ENCODE results near the gene PRTFDC1.

Gene PRTFDC1

GRCh38 chr10:24900888-24901685, 51.3 kb downstream of the PRTFDC1 start:
- no peak for DNase-seq

GRCh38 chr10:24899571-24899970, 52.8 kb downstream of the PRTFDC1 start:
- DNase-seq = no peak

- DNase-seq = no peak
These were observed 53.9 kb downstream of the PRTFDC1 start for GRCh38 chr10:24898501-24898900.

DNA sequence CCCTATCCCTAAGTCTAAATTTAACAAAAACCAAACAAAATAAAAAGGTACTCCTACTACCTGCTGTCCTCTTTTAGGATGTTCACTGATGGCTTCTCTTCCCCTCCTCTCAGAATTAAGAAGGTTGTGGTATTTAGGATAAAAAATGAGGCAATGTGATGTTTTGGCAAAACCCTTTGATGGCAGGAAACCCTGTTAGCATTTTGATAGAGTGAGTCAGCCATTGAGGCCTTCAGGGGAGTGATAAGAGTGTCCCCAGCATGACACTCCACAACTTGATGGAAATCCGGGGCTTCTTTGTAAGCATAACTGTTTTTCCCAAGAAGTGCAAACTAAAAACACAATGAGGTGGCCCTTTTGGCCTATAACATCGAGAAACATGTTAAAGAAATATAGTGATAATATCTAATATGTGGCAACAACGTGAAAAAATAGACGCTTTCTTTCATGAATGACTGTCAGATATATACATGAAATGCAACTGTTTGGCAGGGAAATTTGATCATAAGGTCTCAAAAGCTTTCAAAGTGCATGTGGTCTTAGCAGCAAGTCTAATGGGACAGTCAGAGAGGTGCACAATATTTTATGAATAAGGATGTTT, 55.0 kb downstream of the PRTFDC1 start:
- DNase-seq = no peak

DNA sequence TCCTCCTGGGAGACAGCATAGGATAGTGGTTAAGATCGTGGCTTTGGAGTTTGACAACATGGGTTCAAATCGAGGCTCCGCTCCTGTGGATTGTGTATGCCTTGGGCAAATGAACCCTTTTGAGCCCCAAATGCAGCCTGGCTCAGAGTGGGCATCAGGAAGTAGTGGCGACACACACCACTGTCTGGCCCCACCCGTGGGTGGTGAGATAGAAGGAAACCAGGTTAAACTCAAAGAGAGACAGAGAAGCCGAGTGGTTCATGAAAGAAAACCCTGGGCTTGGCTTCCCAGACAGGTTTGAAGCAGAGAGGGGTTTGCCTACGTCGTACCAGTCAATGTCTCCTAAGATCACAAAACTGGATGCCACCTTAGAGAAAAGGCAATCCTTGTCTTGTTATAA, 57.7 kb downstream of the PRTFDC1 start:
- DNase-seq = no peak

GRCh38 chr10:24894309-24894708, 58.1 kb downstream of the PRTFDC1 start:
- no peak for DNase-seq

- DNase-seq = no peak
These were observed 59.3 kb downstream of the PRTFDC1 start for GRCh38 chr10:24893127-24893526.

GRCh38 chr10:24891823-24892222, 60.6 kb downstream of the PRTFDC1 start:
- no peak for DNase-seq

- no peak for DNase-seq
These were observed 62.8 kb downstream of the PRTFDC1 start for GRCh38 chr10:24889639-24890038.

- no peak for DNase-seq
These were observed 64.6 kb downstream of the PRTFDC1 start for GRCh38 chr10:24887855-24888231.

GRCh38 chr10:24886290-24886680, 66.1 kb downstream of the PRTFDC1 start:
- DNase-seq = no peak

DNA sequence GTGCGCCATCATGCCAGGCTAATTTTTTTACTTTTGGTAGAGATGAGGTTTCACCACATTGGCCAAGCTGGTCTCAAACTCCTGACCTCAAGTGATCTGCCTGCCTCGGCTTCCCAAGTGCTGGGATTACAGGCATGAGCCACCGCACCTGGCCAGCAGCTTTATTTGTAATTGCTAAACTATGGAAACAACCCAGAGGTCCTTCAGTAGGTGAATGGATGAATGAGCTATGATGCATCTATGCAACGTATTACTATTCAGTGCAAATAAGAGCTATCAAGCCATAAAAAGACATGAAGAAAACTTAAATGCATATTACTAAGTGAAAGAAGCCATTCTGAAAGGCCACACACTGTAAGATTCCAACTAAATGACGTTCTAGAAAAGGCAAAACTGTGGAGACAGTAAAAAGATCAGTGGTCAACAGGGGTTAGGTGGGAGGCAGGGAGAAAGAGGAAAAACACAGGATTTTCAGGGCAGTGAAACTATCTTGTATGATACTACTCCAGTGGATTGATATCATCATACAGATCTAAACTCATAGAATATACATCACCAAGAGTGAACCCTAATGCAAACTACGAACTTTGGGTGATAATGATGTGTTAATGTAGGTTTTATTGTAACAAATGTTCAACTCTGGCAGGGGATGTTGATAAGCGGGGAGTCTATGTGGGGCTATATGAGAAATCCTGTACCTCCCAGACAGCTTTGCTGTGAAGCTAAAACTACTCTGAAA, 66.7 kb downstream of the PRTFDC1 start:
- DNase-seq = no peak

- no peak for DNase-seq
These were observed 67.6 kb downstream of the PRTFDC1 start for GRCh38 chr10:24884793-24885192.

- DNase-seq = no peak
These were observed 68.1 kb downstream of the PRTFDC1 start for GRCh38 chr10:24884316-24884715.

DNA sequence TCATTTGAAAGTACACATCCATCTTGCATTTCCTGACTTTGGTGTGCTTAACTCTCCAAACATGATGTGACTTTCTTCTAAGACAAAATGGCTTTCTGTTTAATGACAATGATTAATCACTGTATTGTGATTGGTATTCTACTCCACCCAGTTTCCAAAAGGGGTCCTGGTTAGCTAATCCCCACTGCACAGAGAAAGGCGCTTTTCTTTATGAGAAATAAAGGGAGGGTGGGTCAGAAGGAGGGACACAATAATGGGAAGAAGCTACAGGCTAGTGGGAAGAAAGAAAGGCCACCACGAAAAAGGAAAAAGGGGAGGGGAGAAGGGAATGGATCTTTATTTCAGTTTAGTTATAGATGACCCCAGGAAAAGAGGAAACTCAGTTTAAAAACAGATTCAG, 69.2 kb downstream of the PRTFDC1 start:
- DNase-seq = no peak

- no peak for DNase-seq
These were observed 70.2 kb downstream of the PRTFDC1 start for GRCh38 chr10:24882047-24882698.

GRCh38 chr10:24879861-24880260, 72.5 kb downstream of the PRTFDC1 start:
- no peak for DNase-seq

- DNase-seq = no peak
These were observed 78.3 kb downstream of the PRTFDC1 start for GRCh38 chr10:24874133-24874532.

GRCh38 chr10:24873281-24873683, 79.1 kb downstream of the PRTFDC1 start:
- DNase-seq = no peak

- no peak for DNase-seq
These were observed 79.6 kb downstream of the PRTFDC1 start for GRCh38 chr10:24872790-24873182.

GRCh38 chr10:24872049-24872789, 80.2 kb downstream of the PRTFDC1 start:
- no peak for DNase-seq

- DNase-seq = no peak
These were observed 81.1 kb downstream of the PRTFDC1 start for GRCh38 chr10:24871011-24871935.
